WTC11 (cell line): ENCODE measurements around the gene LZTR1.

ENCODE experiments used
- CREB1 ChIP-seq: sonication (generic); formaldehyde crosslinking; IDR thresholded peaks from 2 replicates; pipeline ENCODE4 v1.8.0; 2023; ENCODE audit warnings: mild to moderate bottlenecking, missing genetic modification reagents
- FOXJ3 ChIP-seq: sonication (generic); formaldehyde crosslinking; IDR thresholded peaks from 2 replicates; pipeline ENCODE4 v1.9.0; 2021; ENCODE audit warnings: missing genetic modification reagents, mild to moderate bottlenecking, borderline replicate concordance
- NR1H2 ChIP-seq: sonication (generic); formaldehyde crosslinking; IDR thresholded peaks from 2 replicates; pipeline ENCODE4 v1.9.0; 2021; ENCODE audit warnings: mild to moderate bottlenecking, moderate library complexity, missing genetic modification reagents
- RELA ChIP-seq: sonication (generic); formaldehyde crosslinking; IDR thresholded peaks from 2 replicates; pipeline ENCODE4 v1.8.1; 2022; ENCODE audit warnings: missing genetic modification reagents, mild to moderate bottlenecking, borderline replicate concordance
- SMAD3 ChIP-seq: sonication (generic); formaldehyde crosslinking; IDR thresholded peaks from 2 replicates; pipeline ENCODE4 v1.8.0; 2022; ENCODE audit warnings: missing genetic modification reagents, mild to moderate bottlenecking, borderline replicate concordance
- SP1 ChIP-seq: sonication (generic); formaldehyde crosslinking; conservative IDR thresholded peaks from 2 replicates; pipeline ENCODE4 v1.8.1; 2022; ENCODE audit warnings: missing genetic modification reagents
- TEAD4 ChIP-seq: sonication (generic); formaldehyde crosslinking; IDR thresholded peaks from 2 replicates; pipeline ENCODE4 v1.8.0; 2022; ENCODE audit warnings: mild to moderate bottlenecking, missing genetic modification reagents
- TF ChIP-seq, protein P1 (sequence below): fragments of 200-600 bp; IDR thresholded peaks from 2 replicates; pipeline ENCODE4 v1.8.0; 2022; ENCODE audit warnings: antibody characterized with exemption

DNA sequence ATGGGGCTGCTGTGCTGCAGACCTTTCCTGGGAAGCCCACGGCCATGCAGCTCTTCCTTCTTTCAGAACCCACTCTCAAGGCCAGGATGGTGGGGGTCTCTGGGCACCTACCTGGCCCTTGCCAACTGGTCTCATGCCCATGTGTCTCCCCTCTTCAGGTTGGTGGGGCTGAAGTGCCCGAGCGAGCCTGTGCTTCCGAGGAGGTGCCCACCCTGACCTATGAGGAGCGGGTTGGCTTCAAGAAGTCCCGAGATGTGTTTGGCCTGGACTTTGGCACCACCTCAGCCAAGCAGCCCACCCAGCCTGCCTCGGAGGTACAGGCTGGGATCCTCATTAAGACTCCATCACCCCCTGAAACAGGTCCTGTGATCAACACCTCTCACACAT, 10.0 kb downstream of the LZTR1 start:
- no peak for TF ChIP-seq RELA (CRISPR knock-in tag)
- TF ChIP-seq, protein P1, sequence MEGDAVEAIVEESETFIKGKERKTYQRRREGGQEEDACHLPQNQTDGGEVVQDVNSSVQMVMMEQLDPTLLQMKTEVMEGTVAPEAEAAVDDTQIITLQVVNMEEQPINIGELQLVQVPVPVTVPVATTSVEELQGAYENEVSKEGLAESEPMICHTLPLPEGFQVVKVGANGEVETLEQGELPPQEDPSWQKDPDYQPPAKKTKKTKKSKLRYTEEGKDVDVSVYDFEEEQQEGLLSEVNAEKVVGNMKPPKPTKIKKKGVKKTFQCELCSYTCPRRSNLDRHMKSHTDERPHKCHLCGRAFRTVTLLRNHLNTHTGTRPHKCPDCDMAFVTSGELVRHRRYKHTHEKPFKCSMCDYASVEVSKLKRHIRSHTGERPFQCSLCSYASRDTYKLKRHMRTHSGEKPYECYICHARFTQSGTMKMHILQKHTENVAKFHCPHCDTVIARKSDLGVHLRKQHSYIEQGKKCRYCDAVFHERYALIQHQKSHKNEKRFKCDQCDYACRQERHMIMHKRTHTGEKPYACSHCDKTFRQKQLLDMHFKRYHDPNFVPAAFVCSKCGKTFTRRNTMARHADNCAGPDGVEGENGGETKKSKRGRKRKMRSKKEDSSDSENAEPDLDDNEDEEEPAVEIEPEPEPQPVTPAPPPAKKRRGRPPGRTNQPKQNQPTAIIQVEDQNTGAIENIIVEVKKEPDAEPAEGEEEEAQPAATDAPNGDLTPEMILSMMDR, result no peak
- no peak for TF ChIP-seq SMAD3 (CRISPR knock-in tag)
- TF ChIP-seq CREB1 (CRISPR knock-in tag), result no peak
- TF ChIP-seq SP1 (CRISPR knock-in tag), result no peak
- TF ChIP-seq TEAD4 (CRISPR knock-in tag), result no peak
- no peak for TF ChIP-seq FOXJ3
- no peak for TF ChIP-seq NR1H2 (CRISPR knock-in tag)
